ENCODE measurements around the gene SLC35F3. TPM values are rescaled to one million over a fixed set of nuclear protein-coding genes. Genes with fewer than 3 reads are reported as not detected.

SLC35F3 gene
- polyA plus RNA-seq, 1 of the 3 experiments (the other 2 are of a cell fraction): 0.87 TPM

DNA sequence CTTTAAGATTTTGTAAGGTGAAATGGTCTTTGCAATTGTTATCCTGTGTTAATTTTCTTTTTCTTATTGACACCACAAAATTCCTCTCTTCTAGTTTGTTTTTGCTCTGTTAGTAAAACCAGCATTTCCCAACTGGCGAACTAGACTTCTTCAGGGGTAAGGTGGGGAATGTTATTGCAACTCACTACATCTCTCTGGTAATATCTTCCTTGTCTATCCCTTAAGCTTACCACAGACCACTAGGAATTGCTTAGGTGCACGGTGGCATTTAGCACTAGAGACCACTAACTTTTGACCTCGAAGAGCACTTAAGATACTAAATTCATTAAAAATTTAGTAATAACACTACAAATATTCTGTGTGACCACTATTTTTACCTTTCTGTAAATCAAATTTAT, 464.6 kb downstream of the SLC35F3 start:
- no peaks in the 10 kb centered on the region for H3K9me2 ChIP-seq
- H3K27me3 ChIP-seq (ENCODE audit: insufficient read depth): no peaks in the 10 kb centered on the region
- H3K4me1 ChIP-seq (ENCODE audit: control insufficient read depth in 1 of 2, insufficient read depth in 2 of 2, low read depth in 1 of 2, low read length in 1 of 2): peaks cover 0 to 5% of the 10 kb centered on the region in 2 experiments; a peak in 3 of 4 replicates
- no peak for DNase-seq
- TF ChIP-seq MEF2A (IDR thresholded peaks at IDR 0.05; ENCODE audit: borderline replicate concordance, low read depth) (no peak), ZBTB33 (IDR thresholded peaks at IDR 0.05; ENCODE audit: borderline replicate concordance, low read depth) (no peak), TCF12 (IDR thresholded peaks at IDR 0.05) (no peak), CHD2 (IDR thresholded peaks at IDR 0.05; ENCODE audit: low read length, partially characterized antibody) (no peak), NFIC (IDR thresholded peaks at IDR 0.05; ENCODE audit: borderline replicate concordance) (no peak), JUND (IDR thresholded peaks at IDR 0.05) (no peak), GATA2 (CRISPR knock-in tag; IDR thresholded peaks at IDR 0.05) (no peak), MXI1 (IDR thresholded peaks at IDR 0.05; ENCODE audit: low read depth, low read length) (no peak), SIN3A (IDR thresholded peaks at IDR 0.05; ENCODE audit: borderline replicate concordance, low read depth, low read length) (no peak)
- TF ChIP-seq, protein P1, sequence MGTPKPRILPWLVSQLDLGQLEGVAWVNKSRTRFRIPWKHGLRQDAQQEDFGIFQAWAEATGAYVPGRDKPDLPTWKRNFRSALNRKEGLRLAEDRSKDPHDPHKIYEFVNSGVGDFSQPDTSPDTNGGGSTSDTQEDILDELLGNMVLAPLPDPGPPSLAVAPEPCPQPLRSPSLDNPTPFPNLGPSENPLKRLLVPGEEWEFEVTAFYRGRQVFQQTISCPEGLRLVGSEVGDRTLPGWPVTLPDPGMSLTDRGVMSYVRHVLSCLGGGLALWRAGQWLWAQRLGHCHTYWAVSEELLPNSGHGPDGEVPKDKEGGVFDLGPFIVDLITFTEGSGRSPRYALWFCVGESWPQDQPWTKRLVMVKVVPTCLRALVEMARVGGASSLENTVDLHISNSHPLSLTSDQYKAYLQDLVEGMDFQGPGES (IDR thresholded peaks at IDR 0.05; ENCODE audit: low read depth, low read length): no peak
- TF ChIP-seq, protein P2, sequence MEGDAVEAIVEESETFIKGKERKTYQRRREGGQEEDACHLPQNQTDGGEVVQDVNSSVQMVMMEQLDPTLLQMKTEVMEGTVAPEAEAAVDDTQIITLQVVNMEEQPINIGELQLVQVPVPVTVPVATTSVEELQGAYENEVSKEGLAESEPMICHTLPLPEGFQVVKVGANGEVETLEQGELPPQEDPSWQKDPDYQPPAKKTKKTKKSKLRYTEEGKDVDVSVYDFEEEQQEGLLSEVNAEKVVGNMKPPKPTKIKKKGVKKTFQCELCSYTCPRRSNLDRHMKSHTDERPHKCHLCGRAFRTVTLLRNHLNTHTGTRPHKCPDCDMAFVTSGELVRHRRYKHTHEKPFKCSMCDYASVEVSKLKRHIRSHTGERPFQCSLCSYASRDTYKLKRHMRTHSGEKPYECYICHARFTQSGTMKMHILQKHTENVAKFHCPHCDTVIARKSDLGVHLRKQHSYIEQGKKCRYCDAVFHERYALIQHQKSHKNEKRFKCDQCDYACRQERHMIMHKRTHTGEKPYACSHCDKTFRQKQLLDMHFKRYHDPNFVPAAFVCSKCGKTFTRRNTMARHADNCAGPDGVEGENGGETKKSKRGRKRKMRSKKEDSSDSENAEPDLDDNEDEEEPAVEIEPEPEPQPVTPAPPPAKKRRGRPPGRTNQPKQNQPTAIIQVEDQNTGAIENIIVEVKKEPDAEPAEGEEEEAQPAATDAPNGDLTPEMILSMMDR (IDR thresholded peaks at IDR 0.05): no peak
- no peaks in the 10 kb centered on the region for H3K36me3 ChIP-seq (replicated peaks in 1 of 2; ENCODE audit: control insufficient read depth in 1 of 2, insufficient read depth in 2 of 2, low read length in 1 of 2)
- no peak overlapping the region for H3K4me3 ChIP-seq (ENCODE audit: low read depth in 2 of 2, low read length in 1 of 2)
- no peak overlapping the region for H3K9ac ChIP-seq
- peaks cover 8% of the 10 kb centered on the region for H3F3A ChIP-seq (replicated peaks; ENCODE audit: insufficient read depth)
- H3K27ac ChIP-seq (ENCODE audit: low read depth in 2 of 2, low read length in 1 of 2): no peak overlapping the region
- peaks cover 19% of the 10 kb centered on the region for H3K79me2 ChIP-seq (ENCODE audit: insufficient read depth)
- H2AFZ ChIP-seq (ENCODE audit: low read depth): no peak overlapping the region
- POLR2A ChIA-PET: no interaction called here
- CTCF ChIA-PET: interaction anchor here (1.1 kb wide), 1 partner anchor 215 kb away, joined by 3 read pairs; no protein-coding TSS in a partner anchor
- no peaks in the 10 kb centered on the region for H3K9me3 ChIP-seq
- 73% methylated on average over 3 of the region's 3 CpGs for WGBS (ENCODE audit: low lambda C conversion rate)
- H4K20me1 ChIP-seq (ENCODE audit: insufficient read depth): no peaks in the 10 kb centered on the region
- H3K4me2 ChIP-seq: no peak overlapping the region

- Histone ChIP-seq H3K4me3 (ENCODE audit: low read depth in 2 of 2, low read length in 1 of 2) (no peak overlapping the region), H3K79me2 (ENCODE audit: insufficient read depth) (peaks cover 27% of the 10 kb centered on the region), H3K27ac (ENCODE audit: low read depth in 2 of 2, low read length in 1 of 2) (peak overlapping the region in 1 of 2 experiments; percentile 62; a peak in 2 of 4 replicates), H2AFZ (ENCODE audit: low read depth) (no peak overlapping the region), H3K9me2 (no peaks in the 10 kb centered on the region), H4K20me1 (ENCODE audit: insufficient read depth) (no peaks in the 10 kb centered on the region), H3K9me3 (no peaks in the 10 kb centered on the region), H3K4me1 (ENCODE audit: control insufficient read depth in 1 of 2, insufficient read depth in 2 of 2, low read depth in 1 of 2, low read length in 1 of 2) (peaks cover 3 to 13% of the 10 kb centered on the region in 2 experiments; a peak in 3 of 4 replicates), H3F3A (replicated peaks; ENCODE audit: insufficient read depth) (peaks cover 8% of the 10 kb centered on the region), H3K27me3 (ENCODE audit: insufficient read depth) (no peaks in the 10 kb centered on the region), H3K9ac (no peak overlapping the region), H3K36me3 (replicated peaks in 1 of 2; ENCODE audit: control insufficient read depth in 1 of 2, insufficient read depth in 2 of 2, low read length in 1 of 2) (peaks cover 0 to 2% of the 10 kb centered on the region in 2 experiments), H3K4me2 (no peak overlapping the region)
- WGBS (ENCODE audit: low lambda C conversion rate): 56% methylated on average over 1 of the region's 1 CpG
- ChIA-PET POLR2A (no interaction called here), CTCF (interaction anchor here (1.1 kb wide), 1 partner anchor 216 kb away, joined by 3 read pairs; no protein-coding TSS in a partner anchor)
- TF ChIP-seq CHD2 (IDR thresholded peaks at IDR 0.05; ENCODE audit: low read length, partially characterized antibody) (no peak), TCF12 (IDR thresholded peaks at IDR 0.05) (peak; percentile 10; the same call in 1 of the 2 replicates)
- DNase-seq: no peak
These were observed 465.3 kb downstream of the SLC35F3 start for GRCh38 chr1:234369784-234370183.

All from SK-N-SH (cell line).